ENCODE results near the gene PRKAR2B. TPM values are rescaled to one million over a fixed set of nuclear protein-coding genes. Genes with fewer than 3 reads are reported as not detected.

PRKAR2B gene
- total and polyA plus RNA-seq, 2 of the 4 experiments (the other 2 are of a cell fraction), result 3.0 to 3.1 TPM

DNA sequence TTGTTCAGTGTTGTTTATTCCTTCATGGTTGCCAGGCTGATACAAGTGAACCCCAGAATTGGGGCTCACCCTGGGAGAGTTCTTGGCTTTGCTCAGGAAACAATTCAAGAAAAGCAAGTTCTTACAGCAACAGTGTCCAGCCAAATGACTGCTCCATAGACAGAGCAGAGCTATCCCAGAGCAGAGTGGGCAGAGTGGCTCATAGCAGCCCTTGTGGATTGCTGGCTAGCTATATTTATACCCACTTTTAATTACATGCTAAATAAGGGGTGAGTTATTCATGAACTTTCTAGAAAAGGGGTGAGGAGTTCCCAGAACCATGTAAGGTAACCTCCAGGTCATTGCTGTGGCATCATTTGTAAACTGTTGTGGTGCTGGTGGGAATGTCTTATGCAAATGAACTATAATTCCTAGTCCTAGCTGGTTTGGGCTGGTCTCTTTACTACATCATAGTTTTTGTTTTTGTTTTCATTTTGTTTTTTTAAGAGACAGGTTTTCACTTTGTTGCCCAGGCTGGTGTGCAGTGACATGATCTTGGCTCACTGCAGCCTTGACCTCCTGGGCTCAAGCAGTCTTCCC, 64.4 kb downstream of the PRKAR2B start:
- Histone ChIP-seq H3K4me2 (ENCODE audit: low read depth, low read length) (no peak overlapping the region), H3K36me3 (ENCODE audit: control insufficient read depth, insufficient read depth, low read length) (no peaks in the 10 kb centered on the region), H3K56ac (ENCODE audit: extremely low read depth, insufficient read depth, low read length) (no peak overlapping the region), H4K5ac (ENCODE audit: low read depth, low read length) (no peak overlapping the region), H2BK5ac (ENCODE audit: low read depth, low read length, poor library complexity, severe bottlenecking) (no peak overlapping the region), H3K9me3 (ENCODE audit: control insufficient read depth, insufficient read depth, low read length) (no peaks in the 10 kb centered on the region), H3K4ac (ENCODE audit: low read depth, low read length) (no peak overlapping the region), H3K27me3 (ENCODE audit: control insufficient read depth, insufficient read depth, low read length) (no peaks in the 10 kb centered on the region), H2BK120ac (ENCODE audit: low read depth, low read length) (no peak overlapping the region), H3K23ac (ENCODE audit: low read depth, low read length) (no peak overlapping the region), H3K4me3 (ENCODE audit: insufficient read depth, low read depth, low read length) (no peak overlapping the region), H3K9me1 (ENCODE audit: insufficient read depth, low read length) (no peaks in the 10 kb centered on the region; the same call in 1 of the 2 replicates), H3K9ac (ENCODE audit: low read depth, low read length) (no peak overlapping the region), H4K20me1 (ENCODE audit: insufficient read depth, low read length) (no peaks in the 10 kb centered on the region), H2AK5ac (ENCODE audit: low read depth, low read length) (no peak overlapping the region), H4K8ac (ENCODE audit: low read depth in 2 of 2, low read length in 2 of 2) (no peak overlapping the region), H3K4me1 (ENCODE audit: control insufficient read depth, insufficient read depth, low read length) (no peaks in the 10 kb centered on the region), H2AK9ac (replicated peaks; ENCODE audit: low read depth, low read length, poor library complexity) (no peak overlapping the region), H3K18ac (ENCODE audit: low read depth, low read length) (no peak overlapping the region), H2BK20ac (ENCODE audit: low read depth, low read length) (no peak overlapping the region), H3K79me1 (ENCODE audit: low read depth in 1 of 2, low read length in 2 of 2) (no peaks in the 10 kb centered on the region), H3K14ac (replicated peaks; ENCODE audit: low read depth, low read length) (no peak overlapping the region), H2BK15ac (ENCODE audit: low read depth, low read length) (no peak overlapping the region), H4K91ac (ENCODE audit: insufficient read depth, low read depth, low read length) (no peak overlapping the region), H3K27ac (ENCODE audit: insufficient read depth, low read length) (no peak overlapping the region), H2AFZ (replicated peaks; ENCODE audit: low read length, poor library complexity) (no peak overlapping the region)
- CTCF ChIA-PET, result no interaction called here
- BruUV-seq (replicated peaks), result no TSS peak
- intact Hi-C loops (cut with micrococcal nuclease) (no loop called here), in situ Hi-C loops (cut with MboI; ENCODE audit: low sequenced_read_pairs) (no loop called here), dilution Hi-C loops (cut with HindIII; ENCODE audit: low sequenced_read_pairs, unreplicated experiment) (no loop called here)
- POLR2A ChIA-PET (ENCODE audit: unreplicated experiment), result no interaction called here
- DNase-seq, result no peak
- peak; percentile 44 for ATAC-seq (ENCODE audit: low read depth)
- TF ChIP-seq SMC3 (IDR thresholded peaks at IDR 0.05; ENCODE audit: low read depth, low read length), result no peak
- TF ChIP-seq, protein P1, sequence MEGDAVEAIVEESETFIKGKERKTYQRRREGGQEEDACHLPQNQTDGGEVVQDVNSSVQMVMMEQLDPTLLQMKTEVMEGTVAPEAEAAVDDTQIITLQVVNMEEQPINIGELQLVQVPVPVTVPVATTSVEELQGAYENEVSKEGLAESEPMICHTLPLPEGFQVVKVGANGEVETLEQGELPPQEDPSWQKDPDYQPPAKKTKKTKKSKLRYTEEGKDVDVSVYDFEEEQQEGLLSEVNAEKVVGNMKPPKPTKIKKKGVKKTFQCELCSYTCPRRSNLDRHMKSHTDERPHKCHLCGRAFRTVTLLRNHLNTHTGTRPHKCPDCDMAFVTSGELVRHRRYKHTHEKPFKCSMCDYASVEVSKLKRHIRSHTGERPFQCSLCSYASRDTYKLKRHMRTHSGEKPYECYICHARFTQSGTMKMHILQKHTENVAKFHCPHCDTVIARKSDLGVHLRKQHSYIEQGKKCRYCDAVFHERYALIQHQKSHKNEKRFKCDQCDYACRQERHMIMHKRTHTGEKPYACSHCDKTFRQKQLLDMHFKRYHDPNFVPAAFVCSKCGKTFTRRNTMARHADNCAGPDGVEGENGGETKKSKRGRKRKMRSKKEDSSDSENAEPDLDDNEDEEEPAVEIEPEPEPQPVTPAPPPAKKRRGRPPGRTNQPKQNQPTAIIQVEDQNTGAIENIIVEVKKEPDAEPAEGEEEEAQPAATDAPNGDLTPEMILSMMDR (conservative IDR thresholded peaks at IDR 0.05; ENCODE audit: low read depth, low read length), result no peak
- no peak for TF ChIP-seq FOS (IDR thresholded peaks at IDR 0.05; ENCODE audit: low read depth, low read length)
- no peak for TF ChIP-seq RFX5 (IDR thresholded peaks at IDR 0.05; ENCODE audit: low read depth, low read length)

Data from IMR-90 (cell line).